ENCODE measurements around the gene KCND3.

KCND3 gene

GRCh38 chr1:111903871-111904449, 85.5 kb downstream of the KCND3 start:
- TF ChIP-seq CTCF (IDR thresholded peaks at IDR 0.05; ENCODE audit: borderline replicate concordance, insufficient read depth, low read depth, low read length): no peak
- no peak overlapping the region for H3K4me3 ChIP-seq (ENCODE audit: low read depth, low read length)

GRCh38 chr1:111903148-111903870, 86.2 kb downstream of the KCND3 start:
- H3K4me3 ChIP-seq (ENCODE audit: low read depth, low read length): no peak overlapping the region
- TF ChIP-seq CTCF (IDR thresholded peaks at IDR 0.05; ENCODE audit: borderline replicate concordance, insufficient read depth, low read depth, low read length): no peak

GRCh38 chr1:111895469-111895868, 94.0 kb downstream of the KCND3 start:
- no peak overlapping the region for H3K4me3 ChIP-seq (ENCODE audit: low read depth, low read length)
- TF ChIP-seq CTCF (IDR thresholded peaks at IDR 0.05; ENCODE audit: borderline replicate concordance, insufficient read depth, low read depth, low read length): no peak

GRCh38 chr1:111895017-111895416, 94.5 kb downstream of the KCND3 start:
- no peak for TF ChIP-seq CTCF (IDR thresholded peaks at IDR 0.05; ENCODE audit: borderline replicate concordance, insufficient read depth, low read depth, low read length)

GRCh38 chr1:111894497-111894896, 95.0 kb downstream of the KCND3 start:
- no peak for TF ChIP-seq CTCF (IDR thresholded peaks at IDR 0.05; ENCODE audit: borderline replicate concordance, insufficient read depth, low read depth, low read length)
- no peak overlapping the region for H3K4me3 ChIP-seq (ENCODE audit: low read depth, low read length)

More at GRCh38 chr1:111895017-111895416, 94.5 kb downstream of the KCND3 start:
- H3K4me3 ChIP-seq (ENCODE audit: low read depth, low read length): no peak overlapping the region

GRCh38 chr1:111891566-111891965, 97.9 kb downstream of the KCND3 start:
- no peak overlapping the region for H3K4me3 ChIP-seq (ENCODE audit: low read depth, low read length)
- no peak for TF ChIP-seq CTCF (IDR thresholded peaks at IDR 0.05; ENCODE audit: borderline replicate concordance, insufficient read depth, low read depth, low read length)

Data from GM12875 (cell line).